Measurements from ENCODE around the gene FNBP1. TPM values are rescaled to one million over a fixed set of nuclear protein-coding genes. Genes with fewer than 3 reads are reported as not detected.

The FNBP1 gene
- total RNA-seq, 4 donors from 2014 or later, result 29.7 to 62.3 (median 40.0) TPM

- intact Hi-C loops (cut with DNase I; ENCODE audit: low total_unique reads), result no loop called here
- no peak for DNase-seq (ENCODE audit: low spot score in 2 of 2)
- 63 to 77% methylated on average over 15 to 17 of the region's 17 CpGs for WGBS, 2 donors
- no peak overlapping the region for H3K4me3 ChIP-seq (ENCODE audit: low read depth, poor library complexity, severe bottlenecking)
- no peak for TF ChIP-seq POLR2A (IDR thresholded peaks at IDR 0.05)
- no peak for TF ChIP-seq CTCF (IDR thresholded peaks at IDR 0.05)
These were observed 176.4 kb downstream of the FNBP1 start for GRCh38 chr9:129866394-129867135.

- 77 to 85% methylated on average over 13 of the region's 14 CpGs for WGBS, 2 donors
- no peak for DNase-seq (ENCODE audit: low spot score in 2 of 2)
- intact Hi-C loops (cut with DNase I; ENCODE audit: low total_unique reads), result no loop called here
- TF ChIP-seq POLR2A (IDR thresholded peaks at IDR 0.05) (no peak), CTCF (IDR thresholded peaks at IDR 0.05) (no peak)
- H3K4me3 ChIP-seq (ENCODE audit: low read depth, poor library complexity, severe bottlenecking), result no peak overlapping the region
These were observed 177.2 kb downstream of the FNBP1 start for GRCh38 chr9:129865668-129866320.

GRCh38 chr9:129864991-129865647, 177.9 kb downstream of the FNBP1 start:
- DNase-seq (ENCODE audit: low spot score in 2 of 2), result no peak
- TF ChIP-seq POLR2A (IDR thresholded peaks at IDR 0.05), result no peak
- no peak for TF ChIP-seq CTCF (IDR thresholded peaks at IDR 0.05)
- WGBS, 2 donors, result 66 to 72% methylated on average over 9 to 10 of the region's 11 CpGs
- intact Hi-C loops (cut with DNase I; ENCODE audit: low total_unique reads), result no loop called here
- H3K4me3 ChIP-seq (ENCODE audit: low read depth, poor library complexity, severe bottlenecking), result no peak overlapping the region

- DNase-seq (ENCODE audit: low spot score in 2 of 2), result no peak
- WGBS, 2 donors, result 65 to 69% methylated on average over 13 to 14 of the region's 14 CpGs
- no peak overlapping the region for H3K4me3 ChIP-seq (ENCODE audit: low read depth, poor library complexity, severe bottlenecking)
- no peak for TF ChIP-seq CTCF (IDR thresholded peaks at IDR 0.05)
- TF ChIP-seq POLR2A (IDR thresholded peaks at IDR 0.05), result no peak
- intact Hi-C loops (cut with DNase I; ENCODE audit: low total_unique reads), result no loop called here
These were observed 179.8 kb downstream of the FNBP1 start for GRCh38 chr9:129863059-129863690.

GRCh38 chr9:129861447-129861827, 181.6 kb downstream of the FNBP1 start:
- no peak for DNase-seq (ENCODE audit: low spot score in 2 of 2)
- no peak overlapping the region for H3K4me3 ChIP-seq (ENCODE audit: low read depth, poor library complexity, severe bottlenecking)
- WGBS, 2 donors, result 81 to 84% methylated on average over 10 to 11 of the region's 12 CpGs
- TF ChIP-seq CTCF (IDR thresholded peaks at IDR 0.05) (no peak), POLR2A (IDR thresholded peaks at IDR 0.05) (no peak)
- intact Hi-C loops (cut with DNase I; ENCODE audit: low total_unique reads), result no loop called here

Measured in lower leg skin (tissue), 4 donors.